Measurements from ENCODE around the gene SCRT2. TPM values are rescaled to one million over a fixed set of nuclear protein-coding genes. Genes with fewer than 3 reads are reported as not detected.
A peak's percentile ranks its signal among the peaks of the same experiment; 100 is the strongest.

Gene SCRT2
- total RNA-seq, 1 experiment from 2014 or later = not detected

- DNase-seq = peak; percentile 74
- Histone ChIP-seq H3K14ac (ENCODE audit: insufficient read depth, low read length) (peak overlapping the region; percentile 55; the same call in 1 of the 2 replicates), H3K79me1 (ENCODE audit: insufficient read depth, low read depth, low read length, poor library complexity, severe bottlenecking) (no peaks in the 10 kb centered on the region), H3K4me2 (ENCODE audit: insufficient read depth, insufficient read length, low read length) (no peak overlapping the region), H2AFZ (ENCODE audit: low read length) (no peak overlapping the region), H2BK20ac (ENCODE audit: low read depth, low read length, poor library complexity, severe bottlenecking) (no peak overlapping the region), H3K27me3 (ENCODE audit: insufficient read depth, low read length) (no peaks in the 10 kb centered on the region), H2BK12ac (ENCODE audit: insufficient read length, low read depth, low read length) (no peak overlapping the region), H4K5ac (ENCODE audit: insufficient read length, low read depth, low read length) (no peak overlapping the region), H3K4ac (ENCODE audit: low read depth, low read length) (no peak overlapping the region), H4K20me1 (ENCODE audit: control insufficient read depth, insufficient read depth, insufficient read length) (no peaks in the 10 kb centered on the region), H2BK15ac (ENCODE audit: low read depth, low read length) (no peak overlapping the region), H3K79me2 (ENCODE audit: insufficient read depth, low read length) (no peaks in the 10 kb centered on the region), H3K23me2 (ENCODE audit: insufficient read length, low read depth, low read length, poor library complexity, severe bottlenecking) (no peaks in the 10 kb centered on the region), H3T11ph (ENCODE audit: low read length) (no peak overlapping the region), H3K23ac (ENCODE audit: insufficient read length, low read depth, low read length) (no peak overlapping the region), H3K56ac (ENCODE audit: insufficient read length, low read depth, low read length) (no peak overlapping the region), H3K9ac (ENCODE audit: extremely low read depth, insufficient read length, low read length) (no peak overlapping the region), H3K4me1 (ENCODE audit: insufficient read depth, low read length) (peaks cover 8% of the 10 kb centered on the region; the same call in 1 of the 2 replicates), H3K18ac (ENCODE audit: insufficient read length, low read depth, low read length) (no peak overlapping the region), H4K8ac (replicated peaks; ENCODE audit: insufficient read length, low read depth, low read length) (no peak overlapping the region), H3K9me3 (ENCODE audit: control insufficient read depth, low read depth, low read length) (no peaks in the 10 kb centered on the region), H3K27ac (ENCODE audit: insufficient read length, low read depth, low read length) (no peak overlapping the region), H2BK5ac (ENCODE audit: insufficient read length, low read length) (no peak overlapping the region), H2BK120ac (ENCODE audit: low read depth, low read length, poor library complexity, severe bottlenecking) (no peak overlapping the region), H2AK5ac (ENCODE audit: insufficient read length, low read length) (no peak overlapping the region), H4K91ac (ENCODE audit: insufficient read length, low read depth, low read length) (no peak overlapping the region)
- no peaks in the 10 kb centered on the region for H3K9me3 Mint-ChIP-seq
- no peak for TF ChIP-seq CTCF (conservative IDR thresholded peaks at IDR 0.05)
- peaks cover 7% of the 10 kb centered on the region for H3K27me3 Mint-ChIP-seq (ENCODE audit: low read depth)
- H3K27ac Mint-ChIP-seq = no peak overlapping the region
- peak overlapping the region in 1 of 2 experiments; percentile 34; a peak in 1 of 5 replicates for H3K4me3 Mint-ChIP-seq
- H3K4me1 Mint-ChIP-seq = peaks cover 11 to 33% of the 10 kb centered on the region in 2 experiments
- no CpG with 5 or more reads among the region's 10 CpGs for WGBS (ENCODE audit: extremely low coverage, insufficient read length, low lambda C conversion rate)
- H3K36me3 Mint-ChIP-seq (ENCODE audit: insufficient read depth in 1 of 3, low read depth in 3 of 3) = no peaks in the 10 kb centered on the region
Measured at GRCh38 chr20:699811-700338, 24.3 kb upstream of the SCRT2 start.

Data from H9 (cell line).